ENCODE measurements around the gene SIX4. TPM values are rescaled to one million over a fixed set of nuclear protein-coding genes. Genes with fewer than 3 reads are reported as not detected.
A peak's percentile ranks its signal among the peaks of the same experiment; 100 is the strongest.

SIX4 gene
- 1 to 10 TPM; 6.8 to 7.8 (median 7.7) TPM for polyA plus RNA-seq (ENCODE audit: insufficient read length in 3 of 3)
- long read RNA-seq, donor 1, full-length matches to known transcripts, result 1 of 73 reads
- long read RNA-seq, donor 1, partial matches to known transcripts, result 49 of 73 reads
- long read RNA-seq, donor 1, other reads (novel, unspliced or antisense), result 23 of 73 reads
- long read RNA-seq, donor 2, full-length matches to known transcripts, result 2 of 43 reads
- long read RNA-seq, donor 2, partial matches to known transcripts, result 31 of 43 reads
- long read RNA-seq, donor 2, other reads (novel, unspliced or antisense), result 10 of 43 reads
- long read RNA-seq, donor 3, full-length matches to known transcripts, result 1 of 66 reads
- long read RNA-seq, donor 3, partial matches to known transcripts, result 20 of 66 reads
- long read RNA-seq, donor 3, other reads (novel, unspliced or antisense), result 45 of 66 reads
- long read RNA-seq, donor 4, partial matches to known transcripts, result 39 of 65 reads
- long read RNA-seq, donor 4, other reads (novel, unspliced or antisense), result 26 of 65 reads
- long read RNA-seq, donor 5, result 0 reads
- long read RNA-seq, donor 6, full-length matches to known transcripts, result 2 of 2 reads
- long read RNA-seq, donor 6, partial matches to known transcripts, result 0 of 2 reads
- long read RNA-seq, donor 6, other reads (novel, unspliced or antisense), result 0 of 2 reads
- long read RNA-seq, donor 7, partial matches to known transcripts, result 22 of 75 reads
- long read RNA-seq, donor 7, other reads (novel, unspliced or antisense), result 52 of 75 reads
- long read RNA-seq, donor 8, result 0 reads
- long read RNA-seq, donor 9, full-length matches to known transcripts, result 1 of 35 reads
- long read RNA-seq, donor 9, partial matches to known transcripts, result 17 of 35 reads
- long read RNA-seq, donor 9, other reads (novel, unspliced or antisense), result 17 of 35 reads
- long read RNA-seq, donor 10, partial matches to known transcripts, result 21 of 61 reads
- long read RNA-seq, donor 10, other reads (novel, unspliced or antisense), result 40 of 61 reads
- long read RNA-seq, donor 11, full-length matches to known transcripts, result 1 of 47 reads
- long read RNA-seq, donor 11, partial matches to known transcripts, result 18 of 47 reads
- long read RNA-seq, donor 11, other reads (novel, unspliced or antisense), result 28 of 47 reads
- long read RNA-seq, donor 12, partial matches to known transcripts, result 7 of 29 reads
- long read RNA-seq, donor 12, other reads (novel, unspliced or antisense), result 22 of 29 reads
- long read RNA-seq, donor 13, result 0 reads
- long read RNA-seq, donor 14, partial matches to known transcripts, result 58 of 80 reads
- long read RNA-seq, donor 14, other reads (novel, unspliced or antisense), result 22 of 80 reads
- long read RNA-seq, donor 15, result 0 reads
- long read RNA-seq, donor 16, full-length matches to known transcripts, result 6 of 206 reads
- long read RNA-seq, donor 16, partial matches to known transcripts, result 53 of 206 reads
- long read RNA-seq, donor 16, other reads (novel, unspliced or antisense), result 147 of 206 reads

DNA sequence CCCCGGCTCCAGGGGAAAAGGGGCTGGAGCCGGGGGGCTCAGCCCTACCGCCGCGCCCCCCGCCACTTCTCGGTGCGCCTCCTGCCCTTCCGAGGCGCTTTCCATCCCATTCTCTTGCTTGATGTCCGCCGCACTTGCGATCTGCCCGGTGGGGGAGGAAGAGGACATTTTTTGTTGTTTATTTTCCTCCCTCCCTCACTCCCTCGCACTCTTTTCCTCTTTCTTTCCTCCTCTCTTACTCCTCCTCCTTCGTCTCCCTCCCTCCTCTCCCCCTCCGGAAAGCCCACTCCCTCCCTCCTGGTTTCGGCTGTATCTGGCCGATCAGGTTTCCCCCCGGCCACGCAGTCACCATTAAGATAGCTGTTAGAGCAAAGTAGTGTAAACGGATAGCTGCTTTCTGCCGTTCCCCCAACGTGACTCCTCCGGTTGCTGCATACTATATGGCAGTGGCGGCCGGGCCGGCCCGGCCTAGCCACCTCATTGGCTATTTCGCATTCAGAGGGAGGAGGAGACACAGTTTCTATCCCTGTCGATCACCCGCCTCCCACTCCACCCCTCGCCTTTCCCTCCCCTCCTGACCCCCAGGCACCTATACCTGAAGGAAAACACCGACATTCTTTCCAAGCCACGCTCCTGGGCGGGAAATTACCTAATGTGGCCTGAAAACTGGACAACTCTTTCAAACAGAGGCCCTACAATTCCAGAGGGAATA lies at the start of gene SIX4:
Gene SIX4 (minus strand): TSS at position 445 of the 712 bp plus-strand sequence. CDS start 277 bp downstream, at position 168.
- peak in 8 of 11 donors; percentile 53 to 82 (median 73) for DNase-seq (ENCODE audit: extremely low read depth in 1 of 11, low read depth in 9 of 11, low spot score in 4 of 11)

DNA sequence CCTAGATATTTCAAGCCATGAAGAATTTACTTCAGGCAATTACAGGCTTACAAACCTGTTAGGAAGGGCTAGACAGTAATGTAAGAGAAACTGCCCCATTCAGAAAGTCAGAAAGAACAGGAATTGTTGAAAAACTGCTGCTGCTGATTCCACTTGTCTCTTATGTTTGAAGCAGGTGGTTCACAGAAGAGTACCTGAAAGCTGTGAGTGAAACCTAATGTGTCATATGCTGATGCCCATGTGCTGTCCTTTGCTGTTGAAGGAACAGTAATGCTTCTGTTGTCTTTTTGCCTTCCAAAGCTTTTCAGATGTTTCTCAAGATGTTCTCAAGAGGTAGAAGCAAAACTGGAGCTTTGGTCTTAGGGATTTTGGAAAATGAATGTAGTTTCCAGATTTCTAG lies 49.4 kb upstream of the SIX4 start:
- no peak for DNase-seq (ENCODE audit: extremely low read depth in 1 of 11, low read depth in 9 of 11, low spot score in 4 of 11)

DNA sequence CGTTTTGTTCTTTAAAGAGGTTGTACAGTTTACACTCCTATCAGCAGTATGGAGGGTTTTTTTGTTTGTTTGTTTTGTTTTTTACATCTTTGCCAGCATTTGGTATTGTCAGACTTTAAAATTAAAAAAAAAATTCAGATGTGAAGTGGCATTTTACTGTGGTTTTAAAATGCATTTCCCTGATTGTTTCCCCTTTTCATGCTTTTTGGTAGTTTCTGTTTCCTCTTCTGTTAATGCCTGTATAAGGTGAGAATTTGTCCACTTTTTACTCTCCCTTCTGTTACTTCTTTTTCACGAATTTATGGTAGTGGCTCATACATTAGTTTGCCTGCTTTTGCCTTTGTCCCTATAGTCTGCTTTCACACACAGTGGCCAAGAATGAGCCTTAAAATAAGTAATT lies 47.0 kb upstream of the SIX4 start:
- no peak for DNase-seq (ENCODE audit: extremely low read depth in 1 of 11, low read depth in 9 of 11, low spot score in 4 of 11)

DNA sequence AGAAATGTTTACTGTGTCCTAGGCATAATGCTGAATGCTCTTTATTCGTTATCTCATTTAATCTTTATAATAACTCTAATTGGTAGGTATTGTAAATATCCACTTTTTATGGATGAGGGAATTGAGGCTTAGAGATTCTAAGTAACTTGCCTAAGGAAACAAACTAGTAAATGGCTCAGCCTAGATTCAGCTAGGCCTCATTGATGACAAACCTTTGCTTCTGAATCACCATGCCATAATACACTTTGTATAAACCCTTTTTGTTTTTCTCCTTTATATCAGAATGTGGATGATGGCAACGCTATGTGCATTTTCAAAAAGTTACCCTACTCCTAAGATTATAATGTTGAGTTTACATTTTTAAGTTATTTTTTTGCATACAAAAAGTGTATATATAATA lies 44.5 kb upstream of the SIX4 start:
- DNase-seq (ENCODE audit: extremely low read depth in 1 of 11, low read depth in 9 of 11, low spot score in 4 of 11), result no peak

DNA sequence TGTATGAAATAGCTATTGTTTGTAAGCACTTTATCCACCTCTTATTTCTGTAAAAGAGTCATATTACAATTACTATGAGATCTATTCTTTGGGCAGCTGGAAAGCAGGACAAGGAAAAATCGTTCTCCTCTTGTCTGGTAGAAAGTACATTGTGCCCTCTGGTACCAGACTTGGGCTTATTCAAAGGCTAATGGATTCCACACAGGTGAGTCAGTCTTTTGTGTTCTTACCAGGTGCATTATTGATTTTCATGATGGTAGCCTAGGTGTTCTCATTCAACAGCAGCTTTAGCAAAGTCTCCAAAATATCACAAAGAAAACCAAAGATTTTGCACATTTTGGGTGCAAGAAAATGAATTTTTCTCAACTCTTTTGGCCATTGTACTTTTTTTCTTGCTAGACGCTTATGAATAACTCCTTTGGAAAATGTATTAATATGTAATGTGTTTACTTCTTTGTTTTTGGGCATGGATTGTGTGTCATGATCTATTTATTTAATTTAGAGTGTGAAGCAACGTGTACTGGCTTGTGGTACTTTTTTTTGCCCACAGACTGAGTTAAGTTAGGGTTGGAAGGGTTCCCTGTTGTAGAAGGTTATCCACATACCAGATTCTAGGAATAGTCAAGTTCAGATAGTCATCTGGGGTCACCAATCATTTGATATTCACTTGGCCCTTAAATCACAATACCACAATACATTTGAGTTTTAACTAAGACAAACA lies 36.7 kb upstream of the SIX4 start:
- no peak for DNase-seq (ENCODE audit: extremely low read depth in 1 of 11, low read depth in 9 of 11, low spot score in 4 of 11)

DNA sequence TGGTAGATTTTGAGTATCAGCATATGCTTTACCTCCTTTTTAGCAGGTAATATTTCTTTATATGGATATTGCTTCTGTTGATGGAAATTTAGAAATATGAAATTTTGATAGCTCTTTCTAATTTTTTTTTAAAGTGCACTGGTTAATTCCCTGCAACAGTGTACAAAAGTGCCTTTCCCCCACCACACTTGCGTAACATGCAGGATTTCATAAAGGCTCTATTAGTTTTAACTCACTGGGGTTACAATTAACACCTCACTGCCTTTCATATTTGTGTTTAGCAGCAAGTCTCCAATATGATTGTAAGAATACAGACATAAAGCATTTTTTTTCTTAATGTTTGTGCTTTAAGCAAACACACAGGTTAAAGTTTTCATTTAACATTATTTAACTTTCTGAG lies 36.1 kb upstream of the SIX4 start:
- DNase-seq (ENCODE audit: extremely low read depth in 1 of 11, low read depth in 9 of 11, low spot score in 4 of 11), result no peak

DNA sequence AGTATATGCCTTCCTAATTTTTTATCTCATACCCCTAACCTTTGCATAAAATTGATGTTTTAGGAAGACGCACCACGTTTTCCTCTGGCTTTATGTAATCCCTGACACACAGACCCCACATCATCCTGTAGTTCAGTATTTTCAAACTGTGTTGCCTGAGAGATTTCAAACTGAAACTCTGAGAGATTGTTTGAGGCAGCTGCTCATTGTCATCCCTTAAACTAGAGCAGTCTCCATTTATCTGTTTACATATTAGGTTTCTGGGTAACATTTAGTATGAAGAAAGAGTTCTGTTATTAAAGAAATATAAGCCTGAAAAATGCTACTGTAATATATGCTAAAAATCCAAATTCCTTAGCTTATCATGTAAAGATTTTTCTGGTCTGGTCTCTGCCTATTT lies 34.7 kb upstream of the SIX4 start:
- peak in 5 of 11 donors; percentile 14 to 39 (median 32) for DNase-seq (ENCODE audit: extremely low read depth in 1 of 11, low read depth in 9 of 11, low spot score in 4 of 11)

DNA sequence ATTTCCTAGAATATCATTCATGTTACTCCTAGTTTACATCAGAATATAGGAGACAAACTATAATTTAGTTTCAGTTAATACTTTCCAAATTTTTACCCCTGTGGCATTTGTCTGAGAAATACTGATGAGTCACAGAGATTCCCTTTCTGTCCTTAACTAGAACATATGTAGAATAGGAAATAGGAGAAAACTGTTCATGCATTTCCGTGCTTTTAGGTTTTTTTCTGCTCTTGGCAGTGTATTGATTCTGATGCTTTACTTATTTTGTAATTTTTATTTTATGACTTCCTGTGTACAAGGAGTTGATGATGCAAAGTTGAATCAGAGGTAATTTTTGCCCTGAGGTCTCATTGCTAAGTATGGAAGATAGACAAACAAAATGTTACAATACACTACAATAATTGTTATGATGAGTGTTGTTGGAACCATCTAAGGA lies 33.4 kb upstream of the SIX4 start:
- DNase-seq (ENCODE audit: extremely low read depth in 1 of 11, low read depth in 9 of 11, low spot score in 4 of 11), result no peak

DNA sequence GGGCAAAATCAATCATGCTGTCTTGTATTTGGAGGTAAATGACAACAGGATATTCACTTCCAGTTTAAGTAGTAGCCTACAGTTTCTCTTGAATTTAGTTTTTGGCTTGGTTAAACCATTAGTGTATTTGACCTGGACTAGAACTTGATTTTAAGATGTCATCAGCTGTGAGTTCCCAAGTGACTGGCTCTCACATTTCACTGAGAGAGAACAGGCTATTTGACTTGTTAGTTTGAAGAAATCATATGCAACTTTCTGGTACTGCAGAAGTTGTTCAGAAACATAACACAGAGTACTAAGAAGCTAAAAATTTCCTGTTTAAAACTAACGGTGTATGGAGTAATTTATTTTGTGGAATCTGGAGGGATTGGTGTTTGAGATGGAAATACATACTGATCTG lies 32.7 kb upstream of the SIX4 start:
- no peak for DNase-seq (ENCODE audit: extremely low read depth in 1 of 11, low read depth in 9 of 11, low spot score in 4 of 11)

DNA sequence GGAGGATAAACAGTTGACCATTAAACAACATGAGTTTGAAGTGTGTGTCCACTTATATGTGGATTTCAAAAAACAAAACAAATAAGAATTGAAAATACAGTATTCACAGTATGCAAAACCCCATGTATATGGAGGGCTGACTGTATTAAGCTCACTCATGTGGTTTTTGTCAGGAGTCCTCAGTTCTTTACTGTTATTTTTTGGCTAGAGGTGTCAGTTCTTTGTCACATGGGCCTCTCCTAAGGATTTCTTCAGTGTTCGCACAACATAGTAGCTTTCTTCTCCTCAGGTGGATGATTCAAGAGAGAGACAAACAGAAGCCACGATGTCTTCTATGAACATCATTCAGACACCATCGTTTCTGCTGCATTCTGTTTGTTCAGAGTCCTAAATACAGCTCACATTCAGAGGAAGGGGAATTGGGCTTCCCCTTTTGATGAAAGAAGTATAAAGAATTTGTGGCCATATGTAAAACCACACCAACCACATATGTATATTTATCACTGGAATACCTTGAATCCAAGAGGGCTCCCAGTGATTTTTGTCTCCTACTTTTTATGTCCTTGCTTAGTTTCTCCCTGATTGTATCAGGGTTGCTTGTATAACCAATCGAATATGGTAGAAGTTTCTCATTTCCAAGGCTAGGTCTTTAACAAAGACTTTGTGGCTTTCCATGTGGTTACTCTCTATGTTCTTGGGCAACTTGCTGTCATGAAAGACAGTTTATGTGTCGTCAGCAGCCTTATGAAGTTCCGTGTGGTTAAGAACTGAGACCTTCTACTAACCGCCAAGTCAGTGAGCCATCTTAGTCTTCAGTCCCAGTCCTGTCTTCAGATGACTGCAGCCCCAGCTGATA lies 29.3 kb upstream of the SIX4 start:
- DNase-seq (ENCODE audit: extremely low read depth in 1 of 11, low read depth in 9 of 11, low spot score in 4 of 11), result no peak

DNA sequence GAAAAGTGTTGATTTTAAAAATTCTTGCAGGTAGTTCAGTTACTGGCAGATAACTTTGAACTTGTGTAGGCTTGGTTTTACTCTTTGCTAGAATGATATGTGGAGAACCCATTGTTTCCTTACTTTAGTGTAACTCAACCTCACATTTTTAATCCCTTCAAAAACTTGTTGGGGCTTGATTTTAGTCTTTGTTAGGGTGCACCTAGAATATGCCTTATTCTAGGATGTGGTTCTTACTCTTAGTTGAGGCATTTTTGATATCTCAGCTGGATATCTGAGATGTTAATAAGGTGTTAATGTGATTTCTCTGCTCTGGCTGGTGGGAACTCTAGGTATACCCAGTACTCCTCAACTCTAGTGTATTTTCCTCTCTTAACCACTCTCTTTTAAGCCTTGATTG lies 20.4 kb upstream of the SIX4 start:
- no peak for DNase-seq (ENCODE audit: extremely low read depth in 1 of 11, low read depth in 9 of 11, low spot score in 4 of 11)

DNA sequence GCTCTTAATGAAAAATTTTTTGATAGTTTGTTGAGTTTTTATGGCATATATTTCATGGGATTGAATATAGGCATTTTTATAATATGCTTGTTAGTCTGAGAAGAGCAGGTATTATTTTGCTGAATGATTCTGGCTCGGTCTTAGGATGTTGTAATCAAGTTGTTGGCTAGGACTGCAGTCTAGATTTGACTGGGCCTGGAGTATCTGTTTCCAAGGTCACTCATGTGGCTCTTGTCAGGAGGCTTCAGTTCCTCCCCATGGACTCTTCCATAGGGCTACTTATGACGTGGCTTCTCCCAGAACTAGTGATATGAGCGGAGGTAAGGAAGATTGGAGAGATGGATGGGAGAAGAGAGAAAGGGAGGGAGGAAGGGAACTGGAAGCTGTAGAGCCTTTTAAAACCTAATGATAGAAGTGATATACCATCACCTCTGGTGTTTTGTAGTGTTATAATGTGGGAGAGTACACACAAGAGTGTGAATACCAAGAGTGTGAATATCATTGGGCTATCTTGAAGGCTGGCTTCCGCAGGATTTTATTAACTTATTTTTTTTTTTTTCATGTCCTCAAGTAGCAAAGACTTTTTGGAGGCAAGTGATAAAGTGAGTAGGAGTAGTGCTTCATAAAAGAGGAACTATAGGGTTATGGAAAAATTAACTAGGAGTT lies 14.8 kb upstream of the SIX4 start:
- DNase-seq (ENCODE audit: extremely low read depth in 1 of 11, low read depth in 9 of 11, low spot score in 4 of 11), result no peak

DNA sequence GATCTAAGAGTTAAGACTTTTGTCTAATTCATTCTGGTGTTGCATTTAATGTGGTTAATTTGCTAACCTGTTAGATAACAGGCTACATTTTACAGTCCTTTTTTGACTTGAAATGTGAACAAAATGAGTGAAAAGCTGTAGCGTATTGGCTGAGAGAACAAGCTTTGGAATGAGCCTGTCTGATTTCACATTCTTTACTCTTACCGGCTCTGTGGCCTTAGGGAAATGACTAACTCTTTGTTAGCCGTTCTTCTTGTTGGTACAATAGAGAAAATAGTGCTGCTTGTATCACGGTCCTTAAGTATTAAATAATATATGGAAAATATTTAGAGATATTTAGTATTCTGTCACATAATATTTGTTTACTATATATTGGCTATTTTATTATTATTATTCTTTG lies 12.3 kb upstream of the SIX4 start:
- DNase-seq (ENCODE audit: extremely low read depth in 1 of 11, low read depth in 9 of 11, low spot score in 4 of 11), result no peak

DNA sequence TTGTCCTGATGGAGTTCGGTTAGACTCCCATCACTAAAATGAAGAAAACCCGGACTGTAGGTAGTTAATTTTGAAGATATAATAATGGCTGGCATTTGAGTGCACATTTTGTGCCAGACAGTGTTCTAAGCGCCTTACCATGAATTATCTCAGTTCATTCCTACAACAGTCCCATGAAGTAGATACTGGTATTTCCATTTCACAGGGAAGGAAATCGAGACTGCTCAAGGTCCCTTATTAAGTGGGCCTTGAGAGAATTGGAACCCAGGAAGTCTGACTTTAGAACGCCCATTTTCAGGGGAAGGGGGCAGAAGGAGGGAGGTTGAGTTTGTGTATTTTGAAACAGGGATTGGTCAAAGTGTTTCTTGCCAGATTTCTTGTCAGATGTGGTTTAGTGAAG lies 11.3 kb upstream of the SIX4 start:
- DNase-seq (ENCODE audit: extremely low read depth in 1 of 11, low read depth in 9 of 11, low spot score in 4 of 11), result no peak

DNA sequence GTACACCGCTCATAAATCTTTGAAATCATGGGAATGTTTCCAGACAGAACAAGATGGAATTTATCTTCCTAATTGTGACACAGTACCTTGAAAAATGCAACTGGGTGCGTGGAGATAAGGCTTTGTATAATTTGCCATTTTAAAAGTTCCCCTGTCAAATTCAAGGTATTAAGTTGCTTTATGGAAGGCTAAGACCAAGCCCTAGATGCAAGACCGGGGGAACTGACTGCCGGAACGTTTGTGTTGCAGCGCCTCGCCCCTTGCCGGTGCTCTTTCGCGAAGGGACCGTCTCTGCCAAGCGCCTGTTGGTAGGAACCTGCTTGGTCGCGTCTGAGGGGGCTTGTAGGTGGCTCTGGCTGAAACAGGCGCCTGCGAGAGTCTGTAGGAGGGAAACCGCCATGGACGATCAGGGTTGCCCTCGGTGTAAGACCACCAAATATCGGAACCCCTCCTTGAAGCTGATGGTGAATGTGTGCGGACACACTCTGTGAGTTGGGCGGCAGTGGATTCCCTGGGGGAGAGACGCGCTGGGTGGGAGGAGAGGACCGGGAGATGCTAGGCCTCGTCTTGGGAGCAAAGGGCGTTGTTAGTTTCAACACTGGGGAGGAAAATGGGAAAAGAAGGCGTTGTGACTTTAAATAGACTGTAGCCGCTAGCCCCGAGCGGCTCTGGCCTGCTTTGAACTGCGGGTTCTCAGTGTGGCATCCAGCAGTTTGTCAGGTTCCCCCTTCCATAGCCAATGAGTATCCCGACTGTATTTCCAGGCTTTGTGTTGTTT lies 10.5 kb upstream of the SIX4 start, which contains the start of gene MNAT1:
Gene MNAT1 (plus strand): TSS at position 297 of the 778 bp plus-strand sequence. CDS start 102 bp downstream, at position 399.
- peak in 9 of 11 donors; percentile 63 to 78 (median 71) for DNase-seq (ENCODE audit: extremely low read depth in 1 of 11, low read depth in 9 of 11, low spot score in 4 of 11)
